Natural killer cell (primary cell): ENCODE data around the gene E2F3. TPM values are rescaled to one million over a fixed set of nuclear protein-coding genes. Genes with fewer than 3 reads are reported as not detected.
A peak's percentile ranks its signal among the peaks of the same experiment; 100 is the strongest.

Experiments
- ATAC-seq, 3 donors: fragments of 150-1000 bp in 2 of 3; fragments of 200-7000 bp in 1 of 3; cut with Tn5 transposase; 1 replicate in 1 of 3; 2 replicates in 2 of 3; pipeline ENCODE4 v1.10.0; 2021; ENCODE audit warnings: mild to moderate bottlenecking in 2 of 3, moderate library complexity in 2 of 3
- DNase-seq, 2 donors: peaks; one replicate each; pipeline versions ENCODE4 v3.0.0 to v3.0.0-alpha.2; 2013 to 2021; ENCODE audit warnings: mixed read lengths in 1 of 2
- H3K27ac ChIP-seq: one replicate; pipeline ENCODE4 v1.5.1; 2013; ENCODE audit warnings: mild to moderate bottlenecking, low read length
- H3K27me3 ChIP-seq: one replicate; pipeline ENCODE4 v1.6.1; 2013; ENCODE audit warnings: low read length; ENCODE audit not compliant: control insufficient read depth, insufficient read depth
- H3K36me3 ChIP-seq: one replicate; pipeline ENCODE4 v1.6.1; 2013; ENCODE audit warnings: low read length; ENCODE audit not compliant: control insufficient read depth, insufficient read depth
- H3K4me1 ChIP-seq: one replicate; pipeline ENCODE4 v1.6.1; 2013; ENCODE audit warnings: low read length; ENCODE audit not compliant: control insufficient read depth, insufficient read depth
- H3K4me3 ChIP-seq: one replicate; pipeline ENCODE4 v1.5.1; 2013; ENCODE audit warnings: low read length
- H3K9me3 ChIP-seq: one replicate; pipeline ENCODE4 v1.6.1; 2013; ENCODE audit warnings: low read length; ENCODE audit not compliant: control insufficient read depth, insufficient read depth
- H3K27ac Mint-ChIP-seq, 2 donors: one replicate each; pipeline ENCODE4 v1.8.0; 2022; ENCODE audit warnings: mild to moderate bottlenecking in 2 of 2, mixed read lengths in 2 of 2, moderate library complexity in 1 of 2
- H3K27me3 Mint-ChIP-seq, 2 donors: one replicate each; pipeline ENCODE4 v1.8.0; 2022; ENCODE audit warnings: low read depth in 2 of 2, mixed read lengths in 2 of 2
- H3K36me3 Mint-ChIP-seq: one replicate; pipeline ENCODE4 v1.8.0; 2022; ENCODE audit warnings: mixed read lengths
- H3K4me1 Mint-ChIP-seq, 2 donors: one replicate each; pipeline ENCODE4 v1.8.0; 2022; ENCODE audit warnings: mixed read lengths in 2 of 2
- H3K4me3 Mint-ChIP-seq: one replicate; pipeline ENCODE4 v1.8.0; 2022; ENCODE audit warnings: mild to moderate bottlenecking, moderate library complexity, mixed read lengths
- H3K9me3 Mint-ChIP-seq, 2 donors: one replicate each; pipeline ENCODE4 v1.8.0; 2022; ENCODE audit warnings: mixed read lengths in 2 of 2
- WGBS: methylation state at CpG from one replicate; pipeline ENCODE4 v1.1.7; 2013; ENCODE audit warnings: missing lambda C conversion rate; ENCODE audit not compliant: insufficient coverage; 5-methylcytosine and 5-hydroxymethylcytosine counted together
- intact Hi-C: fragments of 100-400 bp; cut with micrococcal nuclease; formaldehyde crosslinking; loops from one replicate; pipeline ENCODE4 v1.14.2; 2022
- total RNA-seq, 4 donors: library from RNA; stranded (reverse); fragments of 120-200 nt in 1 of 4; gene quantifications; one replicate each; pipeline versions ENCODE4 v1.2.3 to v1.2.4, GENCODE V29; 2013 to 2022
- TF ChIP-seq, protein P1 (sequence below): fragments of 200-600 bp; IDR thresholded peaks from one replicate; pipeline ENCODE4 v1.8.0; 2022; ENCODE audit warnings: antibody characterized with exemption

Gene E2F3
- total RNA-seq, 3 donors from 2014 or later (not counting 1 experiment from before 2014, with no cell fraction given), result 8.2 to 14.7 (median 12.2) TPM

DNA sequence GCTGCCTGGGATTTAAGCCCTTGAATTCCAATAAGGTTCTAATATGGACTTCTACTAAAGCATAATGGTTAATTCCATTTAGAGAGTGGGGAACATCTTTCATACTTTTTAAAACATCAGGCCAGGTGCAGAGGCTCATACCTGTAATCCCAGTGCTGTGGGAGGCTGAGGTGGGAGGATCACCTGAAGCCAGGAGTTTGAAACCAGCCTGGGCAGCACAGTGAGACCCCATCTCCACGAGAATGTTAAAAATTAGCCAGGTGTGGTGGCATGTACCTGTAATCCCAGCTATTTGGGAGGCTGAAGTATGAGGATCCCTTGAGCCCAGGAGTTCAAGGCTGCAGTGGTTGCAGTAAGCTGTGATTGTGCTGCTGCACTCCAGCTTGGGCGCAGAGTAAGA is 35.0 kb downstream of the E2F3 start:
- H3K9me3 ChIP-seq, result no peaks in the 10 kb centered on the region
- H3K4me1 ChIP-seq, result no peaks in the 10 kb centered on the region
- Mint-ChIP-seq H3K4me3 (no peak overlapping the region), H3K9me3 (no peaks in the 10 kb centered on the region), H3K27ac (no peak overlapping the region), H3K36me3 (peaks cover 8% of the 10 kb centered on the region), H3K4me1 (peaks cover 20 to 28% of the 10 kb centered on the region in 2 donors), H3K27me3 (no peaks in the 10 kb centered on the region)
- no peaks in the 10 kb centered on the region for H3K27me3 ChIP-seq
- 98% methylated on average over 2 of the region's 2 CpGs for WGBS
- no peak for DNase-seq
- peaks cover 5% of the 10 kb centered on the region for H3K36me3 ChIP-seq
- no peak overlapping the region for H3K27ac ChIP-seq
- ATAC-seq, result no peak
- TF ChIP-seq, protein P1, sequence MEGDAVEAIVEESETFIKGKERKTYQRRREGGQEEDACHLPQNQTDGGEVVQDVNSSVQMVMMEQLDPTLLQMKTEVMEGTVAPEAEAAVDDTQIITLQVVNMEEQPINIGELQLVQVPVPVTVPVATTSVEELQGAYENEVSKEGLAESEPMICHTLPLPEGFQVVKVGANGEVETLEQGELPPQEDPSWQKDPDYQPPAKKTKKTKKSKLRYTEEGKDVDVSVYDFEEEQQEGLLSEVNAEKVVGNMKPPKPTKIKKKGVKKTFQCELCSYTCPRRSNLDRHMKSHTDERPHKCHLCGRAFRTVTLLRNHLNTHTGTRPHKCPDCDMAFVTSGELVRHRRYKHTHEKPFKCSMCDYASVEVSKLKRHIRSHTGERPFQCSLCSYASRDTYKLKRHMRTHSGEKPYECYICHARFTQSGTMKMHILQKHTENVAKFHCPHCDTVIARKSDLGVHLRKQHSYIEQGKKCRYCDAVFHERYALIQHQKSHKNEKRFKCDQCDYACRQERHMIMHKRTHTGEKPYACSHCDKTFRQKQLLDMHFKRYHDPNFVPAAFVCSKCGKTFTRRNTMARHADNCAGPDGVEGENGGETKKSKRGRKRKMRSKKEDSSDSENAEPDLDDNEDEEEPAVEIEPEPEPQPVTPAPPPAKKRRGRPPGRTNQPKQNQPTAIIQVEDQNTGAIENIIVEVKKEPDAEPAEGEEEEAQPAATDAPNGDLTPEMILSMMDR, result no peak
- H3K4me3 ChIP-seq, result no peak overlapping the region
- intact Hi-C loops, result no loop called here

DNA sequence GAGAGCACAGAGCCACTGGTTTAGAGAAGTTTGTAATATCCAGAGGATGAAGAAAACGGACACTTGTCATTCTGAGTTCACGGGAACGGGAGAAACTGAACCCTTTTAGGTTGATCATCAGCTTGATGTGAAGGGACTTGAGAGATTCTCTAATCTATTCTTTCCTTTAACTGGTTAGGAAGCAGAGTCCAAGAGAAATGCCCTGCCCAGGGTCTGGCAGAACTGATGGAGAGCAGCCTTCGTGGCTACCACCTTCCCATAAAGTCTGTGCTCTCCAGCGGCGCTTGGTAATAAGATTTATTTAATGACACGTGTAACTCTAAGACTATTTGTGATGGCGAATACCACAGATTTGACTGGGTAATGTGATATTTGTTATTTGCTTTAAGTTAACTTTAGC is 36.0 kb downstream of the E2F3 start:
- Histone ChIP-seq H3K27ac (no peak overlapping the region), H3K9me3 (no peaks in the 10 kb centered on the region), H3K27me3 (no peaks in the 10 kb centered on the region), H3K36me3 (peaks cover 6% of the 10 kb centered on the region), H3K4me1 (no peaks in the 10 kb centered on the region), H3K4me3 (no peak overlapping the region)
- DNase-seq (no peak), ATAC-seq (no peak)
- no peaks in the 10 kb centered on the region for H3K9me3 Mint-ChIP-seq
- H3K36me3 Mint-ChIP-seq, result peaks cover 8% of the 10 kb centered on the region
- WGBS, result 97% methylated on average over 8 of the region's 8 CpGs
- H3K27ac Mint-ChIP-seq, result peak overlapping the region in 1 of 2 donors; percentile 9
- H3K27me3 Mint-ChIP-seq, result no peaks in the 10 kb centered on the region
- H3K4me3 Mint-ChIP-seq, result no peak overlapping the region
- H3K4me1 Mint-ChIP-seq, result peaks cover 20 to 28% of the 10 kb centered on the region in 2 donors
- TF ChIP-seq, protein P1, result no peak
- intact Hi-C loops, result no loop called here

DNA sequence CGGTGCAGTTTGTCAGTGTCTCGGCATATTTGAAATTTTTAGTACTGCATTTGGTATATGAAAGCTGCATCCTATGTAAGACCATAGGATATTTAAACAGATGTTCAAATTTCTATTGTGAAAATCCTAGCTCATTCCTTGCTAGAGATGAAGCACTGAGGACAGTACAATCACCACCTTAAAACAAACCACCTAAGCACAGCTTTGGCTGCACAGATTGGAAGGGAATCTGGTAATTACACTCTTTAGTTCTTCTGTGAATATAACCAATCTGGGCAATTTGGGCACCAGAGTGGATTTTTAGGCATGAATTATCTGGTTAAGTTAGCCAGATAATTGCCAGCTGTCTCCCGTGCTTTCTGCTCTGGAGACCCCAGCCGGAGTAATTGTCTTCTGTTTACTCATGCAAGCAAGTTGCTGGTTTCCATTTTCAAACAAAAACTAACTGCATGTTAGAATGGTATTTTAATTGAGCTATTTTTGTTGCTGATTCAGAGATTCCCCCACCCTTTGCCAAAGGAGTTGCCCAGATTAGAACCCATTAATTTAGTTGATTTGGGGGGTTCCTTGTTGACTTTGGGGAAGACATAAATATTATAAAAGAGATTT is 36.9 kb downstream of the E2F3 start:
- Mint-ChIP-seq H3K36me3 (peaks cover 8% of the 10 kb centered on the region), H3K4me1 (peaks cover 14 to 28% of the 10 kb centered on the region in 2 donors), H3K9me3 (no peaks in the 10 kb centered on the region), H3K27ac (peak overlapping the region in 1 of 2 donors; percentile 41), H3K4me3 (no peak overlapping the region), H3K27me3 (no peaks in the 10 kb centered on the region)
- TF ChIP-seq, protein P1, result no peak
- no peak for DNase-seq
- 96% methylated on average over 4 of the region's 4 CpGs for WGBS
- Histone ChIP-seq H3K4me3 (no peak overlapping the region), H3K9me3 (no peaks in the 10 kb centered on the region), H3K4me1 (no peaks in the 10 kb centered on the region), H3K27me3 (no peaks in the 10 kb centered on the region), H3K36me3 (peaks cover 6% of the 10 kb centered on the region), H3K27ac (no peak overlapping the region)
- intact Hi-C loops, result no loop called here
- no peak for ATAC-seq

DNA sequence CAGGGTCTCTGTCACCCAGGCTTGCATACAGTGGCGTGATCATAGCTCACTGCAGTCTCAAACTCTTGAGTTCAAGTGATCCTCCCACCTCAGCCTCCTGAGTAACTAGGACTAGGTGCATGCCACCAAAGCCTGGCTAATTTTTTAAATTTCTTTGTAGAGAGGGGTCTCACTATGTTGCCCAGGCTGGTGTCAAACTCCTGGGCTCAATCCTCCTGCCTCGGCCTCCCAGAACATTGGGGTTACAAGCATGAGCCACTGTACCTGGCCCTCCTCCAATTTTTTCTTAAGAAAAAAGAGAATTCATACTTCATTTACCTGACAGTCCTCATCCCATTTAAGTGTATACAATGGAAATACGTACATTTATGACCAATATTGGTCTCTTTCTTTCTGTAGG is 37.9 kb downstream of the E2F3 start:
- Mint-ChIP-seq H3K27ac (no peak overlapping the region), H3K4me3 (no peak overlapping the region), H3K36me3 (peaks cover 8% of the 10 kb centered on the region), H3K27me3 (no peaks in the 10 kb centered on the region), H3K9me3 (no peaks in the 10 kb centered on the region), H3K4me1 (peaks cover 13 to 22% of the 10 kb centered on the region in 2 donors)
- no peaks in the 10 kb centered on the region for H3K4me1 ChIP-seq
- no peak overlapping the region for H3K4me3 ChIP-seq
- H3K27ac ChIP-seq, result no peak overlapping the region
- H3K27me3 ChIP-seq, result no peaks in the 10 kb centered on the region
- intact Hi-C loops, result no loop called here
- WGBS, result 95% methylated on average over 2 of the region's 3 CpGs
- ATAC-seq, result no peak
- H3K36me3 ChIP-seq, result peaks cover 6% of the 10 kb centered on the region
- no peak for DNase-seq
- no peaks in the 10 kb centered on the region for H3K9me3 ChIP-seq
- TF ChIP-seq, protein P1, result no peak
